HEK293 (cell line): Measurements from ENCODE around the gene CLEC2D.

Source experiments
- CTCF ChIA-PET: fragments of 350-600 bp; formaldehyde crosslinking; extraction: SDS; loops from one replicate; lab custom pipeline; 2021; ENCODE audit warnings: antibody characterized with exemption; lab: Yijun Ruan, JAX
- POLR2A ChIA-PET: fragments of 300-600 bp; formaldehyde crosslinking; extraction: SDS; loops from one replicate; lab custom pipeline; 2020; ENCODE audit warnings: antibody characterized with exemption, inconsistent platforms; lab: Yijun Ruan, JAX
- H3K27ac ChIP-seq: fragments of 200-500 bp; sonication (Bioruptor generic); 2 replicates; pipeline ENCODE4 v1.5.1; 2014; ENCODE audit warnings: low read depth, low read length, control low read depth, inconsistent platforms; ENCODE audit errors: extremely low read depth
- H3K36me3 ChIP-seq, 2 experiments: fragments of 200-500 bp in 1 of 2; sonication (Bioruptor generic) in 1 of 2; 1 replicate in 1 of 2; 2 replicates in 1 of 2; pipeline ENCODE4 v1.5.1; 2014 to 2017; ENCODE audit warnings: inconsistent platforms in 2 of 2, low read length in 2 of 2; ENCODE audit not compliant: control insufficient read depth in 2 of 2, insufficient read depth in 1 of 2
- H3K4me1 ChIP-seq: fragments of 200-500 bp; sonication (Bioruptor generic); 2 replicates; pipeline ENCODE4 v1.5.1; 2014; ENCODE audit warnings: mild to moderate bottlenecking, low read length, inconsistent platforms; ENCODE audit not compliant: control insufficient read depth, insufficient read depth
- H3K4me3 ChIP-seq: 2 replicates; pipeline ENCODE4 v1.5.1; 2011; ENCODE audit warnings: low read depth, mild to moderate bottlenecking, control low read depth, low read length, moderate library complexity
- H3K9me3 ChIP-seq: fragments of 200-500 bp; sonication (Bioruptor generic); 2 replicates; pipeline ENCODE4 v1.5.1; 2014; ENCODE audit warnings: low read depth, low read length, inconsistent platforms; ENCODE audit not compliant: control insufficient read depth, insufficient read depth
- HOXC10 ChIP-seq: sonication (generic); formaldehyde crosslinking; IDR thresholded peaks from 2 replicates; pipeline ENCODE4 v1.8.1; 2023; ENCODE audit warnings: mild to moderate bottlenecking, missing genetic modification reagents
- KLF1 ChIP-seq: fragments of 450-650 bp; formaldehyde crosslinking; IDR thresholded peaks from 2 replicates; pipeline ENCODE4 v1.5.1; 2016; ENCODE audit warnings: missing biosample characterization, missing genetic modification characterization
- PRDM6 ChIP-seq: fragments of 450-650 bp; formaldehyde crosslinking; IDR thresholded peaks from 2 replicates; pipeline ENCODE4 v1.5.1; 2017; ENCODE audit warnings: missing biosample characterization, missing genetic modification characterization
- TSHZ1 ChIP-seq: fragments of 450-650 bp; formaldehyde crosslinking; IDR thresholded peaks from 2 replicates; pipeline ENCODE4 v1.5.1; 2016; ENCODE audit warnings: missing biosample characterization, missing genetic modification characterization, borderline replicate concordance
- ZBTB17 ChIP-seq: fragments of 450-650 bp; formaldehyde crosslinking; IDR thresholded peaks from 2 replicates; pipeline ENCODE4 v1.5.1; 2016; ENCODE audit warnings: missing biosample characterization, missing genetic modification characterization
- ZNF148 ChIP-seq: fragments of 450-650 bp; formaldehyde crosslinking; IDR thresholded peaks from 2 replicates; pipeline ENCODE4 v1.5.0; 2017; ENCODE audit warnings: missing biosample characterization, missing genetic modification characterization, borderline replicate concordance
- ZNF174 ChIP-seq: fragments of 450-650 bp; formaldehyde crosslinking; IDR thresholded peaks from 2 replicates; pipeline ENCODE4 v1.5.0; 2017; ENCODE audit warnings: missing biosample characterization, mild to moderate bottlenecking, missing genetic modification characterization
- ZNF175 ChIP-seq: fragments of 450-650 bp; formaldehyde crosslinking; IDR thresholded peaks from 2 replicates; pipeline ENCODE4 v1.5.1; 2016; ENCODE audit warnings: missing biosample characterization, missing genetic modification characterization
- ZNF248 ChIP-seq: fragments of 450-650 bp; formaldehyde crosslinking; IDR thresholded peaks from 2 replicates; pipeline ENCODE4 v1.5.1; 2017; ENCODE audit warnings: missing biosample characterization, missing genetic modification characterization
- ZNF350 ChIP-seq: fragments of 450-650 bp; formaldehyde crosslinking; IDR thresholded peaks from 2 replicates; pipeline ENCODE4 v1.5.0; 2017; ENCODE audit warnings: missing biosample characterization, mild to moderate bottlenecking, missing genetic modification characterization
- ZNF423 ChIP-seq: fragments of 450-650 bp; formaldehyde crosslinking; IDR thresholded peaks from 2 replicates; pipeline ENCODE4 v1.5.1; 2016; ENCODE audit warnings: missing biosample characterization, missing genetic modification characterization
- ZNF514 ChIP-seq: fragments of 450-650 bp; formaldehyde crosslinking; IDR thresholded peaks from 2 replicates; pipeline ENCODE4 v1.5.1; 2016; ENCODE audit warnings: missing biosample characterization, missing genetic modification characterization
- ZNF623 ChIP-seq: fragments of 450-650 bp; formaldehyde crosslinking; IDR thresholded peaks from 2 replicates; pipeline ENCODE4 v1.5.1; 2016; ENCODE audit warnings: missing biosample characterization, missing genetic modification characterization
- ZNF645 ChIP-seq: fragments of 450-650 bp; formaldehyde crosslinking; IDR thresholded peaks from 2 replicates; pipeline ENCODE4; 2016; ENCODE audit warnings: missing biosample characterization, missing genetic modification characterization
- ZNF701 ChIP-seq: fragments of 450-650 bp; formaldehyde crosslinking; IDR thresholded peaks from 2 replicates; pipeline ENCODE4 v1.5.1; 2016; ENCODE audit warnings: missing biosample characterization, missing genetic modification characterization
- ZNF785 ChIP-seq: fragments of 450-650 bp; formaldehyde crosslinking; IDR thresholded peaks from 2 replicates; pipeline ENCODE4 v1.5.1; 2016; ENCODE audit warnings: missing biosample characterization, missing genetic modification characterization
- TF ChIP-seq, protein P1 (sequence below): fragments of 450-650 bp; formaldehyde crosslinking; IDR thresholded peaks from 2 replicates; pipeline ENCODE4 v1.5.1; 2016; ENCODE audit warnings: missing biosample characterization, missing genetic modification characterization

CLEC2D gene

DNA sequence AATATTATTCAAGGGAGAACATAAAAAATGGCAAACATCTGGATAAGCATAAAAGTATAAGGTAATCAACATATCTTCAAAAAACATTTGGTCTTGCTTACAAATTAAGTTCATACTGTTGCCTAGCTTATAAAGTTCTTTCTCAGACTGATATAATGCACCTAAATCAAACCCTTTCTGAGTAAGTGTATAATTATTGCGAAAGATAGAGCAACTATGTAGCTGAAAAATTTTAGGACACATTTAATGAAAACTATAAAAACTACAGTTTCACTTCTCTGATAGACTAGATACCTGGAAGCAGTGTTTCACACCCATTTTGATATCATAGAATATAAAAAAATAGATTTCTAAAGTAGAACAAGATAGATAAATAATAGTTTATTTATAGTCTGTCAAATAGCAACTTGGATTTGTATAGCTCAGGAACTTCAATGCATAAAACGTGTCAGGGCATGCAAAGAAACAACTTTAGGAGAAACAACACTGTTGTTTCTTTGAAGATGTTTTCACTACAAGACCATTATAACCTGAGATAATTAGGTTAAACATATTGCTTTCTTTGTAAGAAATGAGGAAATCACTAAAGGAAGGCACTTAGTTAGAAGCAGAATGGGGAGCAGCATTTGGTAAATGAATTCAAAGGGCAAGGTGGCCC lies 55.8 kb downstream of the CLEC2D start (continued):
- TF ChIP-seq TSHZ1 (no peak), KLF1 (no peak), ZNF174 (tag by site-specific recombination) (no peak), ZNF423 (tag by site-specific recombination) (no peak)

GRCh38 chr12:9727813-9728212 lies 58.3 kb downstream of the CLEC2D start:
- POLR2A ChIA-PET = no interaction called here
- no peak for TF ChIP-seq PRDM6 (tag by site-specific recombination)
- TF ChIP-seq ZNF785 (tag by site-specific recombination) = no peak
- no peak for TF ChIP-seq ZNF175
- TF ChIP-seq, protein P1, sequence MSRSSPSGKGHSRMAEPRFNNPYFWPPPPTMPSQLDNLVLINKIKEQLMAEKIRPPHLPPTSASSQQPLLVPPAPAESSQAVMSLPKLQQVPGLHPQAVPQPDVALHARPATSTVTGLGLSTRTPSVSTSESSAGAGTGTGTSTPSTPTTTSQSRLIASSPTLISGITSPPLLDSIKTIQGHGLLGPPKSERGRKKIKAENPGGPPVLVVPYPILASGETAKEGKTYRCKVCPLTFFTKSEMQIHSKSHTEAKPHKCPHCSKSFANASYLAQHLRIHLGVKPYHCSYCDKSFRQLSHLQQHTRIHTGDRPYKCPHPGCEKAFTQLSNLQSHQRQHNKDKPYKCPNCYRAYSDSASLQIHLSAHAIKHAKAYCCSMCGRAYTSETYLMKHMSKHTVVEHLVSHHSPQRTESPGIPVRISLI (tag by site-specific recombination) = no peak
- TF ChIP-seq ZNF645 = no peak
- TF ChIP-seq HOXC10 (CRISPR knock-in tag) = no peak
- no peak for TF ChIP-seq ZBTB17 (tag by site-specific recombination)
- TF ChIP-seq ZNF514 (tag by site-specific recombination) = no peak
- no peak for TF ChIP-seq ZNF350 (tag by site-specific recombination)
- no peak for TF ChIP-seq ZNF248 (tag by site-specific recombination)
- no peak for TF ChIP-seq ZNF701
- no peak for TF ChIP-seq ZNF623 (tag by site-specific recombination)
- TF ChIP-seq ZNF148 (tag by site-specific recombination) = no peak
- Histone ChIP-seq H3K4me1 (no peaks in the 10 kb centered on the region), H3K9me3 (no peaks in the 10 kb centered on the region), H3K36me3 (no peaks in the 10 kb centered on the region), H3K4me3 (no peak overlapping the region), H3K27ac (no peak overlapping the region)
- CTCF ChIA-PET = interaction anchor here (0.6 to 2.4 kb wide), 2 partner anchors 15 to 20 kb away, joined by 5 to 7 read pairs; no protein-coding TSS in a partner anchor
